ENCODE results near the gene ZNF653.
"Not testable (repeated sequence)": the region's sequence is repeated elsewhere in the genome, so short reads cannot be mapped to it uniquely, and the experiment has no call there.

Gene ZNF653

DNA sequence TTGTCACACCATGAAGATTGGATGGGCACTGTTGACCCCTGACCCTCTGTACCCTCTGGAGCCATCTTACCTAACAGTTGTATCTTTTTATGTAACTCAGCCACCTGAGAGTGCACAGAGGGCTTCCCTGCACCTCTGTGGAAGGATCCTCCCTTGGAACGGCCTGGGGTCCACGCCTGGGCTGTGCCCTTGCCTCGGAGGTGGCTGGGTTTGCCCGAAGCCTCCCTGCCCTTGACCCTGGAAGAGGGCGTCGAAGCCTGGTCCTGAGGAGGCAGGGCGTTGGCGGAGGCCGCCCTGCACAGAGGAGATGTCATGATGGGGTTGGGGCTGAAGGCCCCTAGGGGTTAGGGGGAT lies 71.0 kb downstream of the ZNF653 start:
- TF ChIP-seq, protein P1, sequence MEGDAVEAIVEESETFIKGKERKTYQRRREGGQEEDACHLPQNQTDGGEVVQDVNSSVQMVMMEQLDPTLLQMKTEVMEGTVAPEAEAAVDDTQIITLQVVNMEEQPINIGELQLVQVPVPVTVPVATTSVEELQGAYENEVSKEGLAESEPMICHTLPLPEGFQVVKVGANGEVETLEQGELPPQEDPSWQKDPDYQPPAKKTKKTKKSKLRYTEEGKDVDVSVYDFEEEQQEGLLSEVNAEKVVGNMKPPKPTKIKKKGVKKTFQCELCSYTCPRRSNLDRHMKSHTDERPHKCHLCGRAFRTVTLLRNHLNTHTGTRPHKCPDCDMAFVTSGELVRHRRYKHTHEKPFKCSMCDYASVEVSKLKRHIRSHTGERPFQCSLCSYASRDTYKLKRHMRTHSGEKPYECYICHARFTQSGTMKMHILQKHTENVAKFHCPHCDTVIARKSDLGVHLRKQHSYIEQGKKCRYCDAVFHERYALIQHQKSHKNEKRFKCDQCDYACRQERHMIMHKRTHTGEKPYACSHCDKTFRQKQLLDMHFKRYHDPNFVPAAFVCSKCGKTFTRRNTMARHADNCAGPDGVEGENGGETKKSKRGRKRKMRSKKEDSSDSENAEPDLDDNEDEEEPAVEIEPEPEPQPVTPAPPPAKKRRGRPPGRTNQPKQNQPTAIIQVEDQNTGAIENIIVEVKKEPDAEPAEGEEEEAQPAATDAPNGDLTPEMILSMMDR (IDR thresholded peaks at IDR 0.05) = no peak
- TF ChIP-seq ZFX (IDR thresholded peaks at IDR 0.05; ENCODE audit: borderline replicate concordance) = no peak
- peak overlapping the region; percentile 66 for H3K27ac ChIP-seq

DNA sequence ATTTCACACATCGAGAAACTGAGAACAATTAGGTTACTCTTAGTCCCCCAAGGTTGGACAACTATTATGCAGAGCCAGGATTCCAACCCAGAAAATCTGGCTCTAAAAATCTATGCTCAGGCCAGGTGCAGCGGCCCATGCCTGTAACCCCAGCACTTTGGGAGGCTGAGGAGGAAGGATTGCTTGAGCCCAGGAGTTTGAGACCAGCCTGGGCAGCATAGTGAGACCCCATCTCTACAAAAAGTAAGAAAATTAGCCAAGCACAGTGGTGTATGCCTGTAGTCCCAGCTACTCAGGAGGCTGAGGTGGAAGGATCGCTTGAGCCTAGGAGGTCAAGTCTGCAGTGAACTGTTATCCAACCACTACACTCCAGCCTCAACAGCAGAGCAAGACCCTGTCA lies 72.1 kb downstream of the ZNF653 start:
- H3K27ac ChIP-seq = not testable (repeated sequence)
